ENCODE data around the gene CD300LG. TPM values are rescaled to one million over a fixed set of nuclear protein-coding genes. Genes with fewer than 3 reads are reported as not detected.

CD300LG gene
- total RNA-seq, 1 experiment from 2014 or later: not detected

- CTCF ChIA-PET: interaction anchor here (2.0 kb wide), 1 partner anchor 12 kb away, joined by 7 read pairs; the partner anchor contains the start of gene CD300LG
Measured at GRCh38 chr17:43857957-43858600, 11.1 kb downstream of the CD300LG start.

DNA sequence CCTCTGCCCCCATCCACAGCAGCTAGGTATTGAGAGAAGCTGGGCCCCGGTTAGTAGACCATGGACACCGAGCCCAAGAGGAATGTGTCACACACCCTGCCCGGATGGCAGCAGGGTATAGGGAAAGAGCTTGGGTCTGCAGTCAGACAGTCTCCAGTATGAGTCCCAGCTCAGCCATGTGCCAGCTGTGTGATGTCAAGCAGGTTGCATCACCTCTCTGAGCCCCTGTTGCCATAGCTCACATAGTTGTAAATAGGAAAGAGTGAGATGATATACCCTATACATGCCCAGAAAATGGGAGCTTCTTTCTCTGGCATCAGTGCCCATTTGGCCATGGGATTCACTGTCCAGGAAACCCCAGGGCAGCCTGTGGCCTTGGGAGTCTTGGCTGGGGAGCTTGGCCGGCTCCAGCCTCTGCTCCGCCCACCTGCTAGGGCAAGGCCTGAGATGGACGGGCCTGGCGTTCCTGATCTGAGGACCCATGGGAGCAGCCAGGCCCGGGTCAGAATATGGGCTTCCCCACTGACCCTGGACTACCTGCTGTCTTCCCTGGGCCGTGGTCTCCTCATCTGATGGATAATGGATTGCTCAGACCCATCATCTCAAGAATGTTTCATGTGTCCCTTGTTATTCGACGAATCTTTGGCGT, 13.2 kb downstream of the CD300LG start:
- no peak overlapping the region for H3K27ac Mint-ChIP-seq (ENCODE audit: unreplicated experiment)
- no TSS peak for BruUV-seq (replicated peaks)
- no peaks in the 10 kb centered on the region for H3K36me3 Mint-ChIP-seq (ENCODE audit: insufficient read depth, unreplicated experiment)
- no peaks in the 10 kb centered on the region for H3K36me3 ChIP-seq (ENCODE audit: control insufficient read depth, insufficient read depth, low read length)
- H3K9me3 Mint-ChIP-seq (ENCODE audit: unreplicated experiment): no peaks in the 10 kb centered on the region
- DNase-seq: peak in 1 of 2 experiments; percentile 26
- H3K27me3 ChIP-seq (replicated peaks; ENCODE audit: control insufficient read depth, insufficient read depth, low read length): 0 out of 2 replicates have a peak, but pooled peaks cover 2% of the 10 kb centered on the region
- H3K4me1 ChIP-seq: no peaks in the 10 kb centered on the region
- H3K27me3 Mint-ChIP-seq (ENCODE audit: insufficient read depth, unreplicated experiment): peaks cover under 1% of the 10 kb centered on the region
- intact Hi-C loops (cut with micrococcal nuclease; ENCODE audit: unreplicated experiment): no loop called here
- no peaks in the 10 kb centered on the region for H3K4me1 Mint-ChIP-seq (ENCODE audit: low read depth, unreplicated experiment)
- no peak for TF ChIP-seq CTCF (IDR thresholded peaks at IDR 0.05; ENCODE audit: insufficient read depth in 1 of 2, low read depth in 1 of 2, low read length in 1 of 2, severe bottlenecking in 1 of 2, unreplicated experiment in 1 of 2)
- POLR2A ChIA-PET: no interaction called here
- peaks cover 7% of the 10 kb centered on the region; the same call in 1 of the 2 replicates for H3K9me3 ChIP-seq
- CTCF ChIA-PET: interaction anchor here (1.6 kb wide), 1 partner anchor 14 kb away, joined by 4 read pairs; no protein-coding TSS in a partner anchor
- no peak overlapping the region for H3K4me3 Mint-ChIP-seq (ENCODE audit: unreplicated experiment)
- no peak overlapping the region for H3K4me3 ChIP-seq (ENCODE audit: low read depth, low read length)

More at GRCh38 chr17:43857957-43858600, 11.1 kb downstream of the CD300LG start:
- POLR2A ChIA-PET: no interaction called here
- no peak overlapping the region for H3K4me3 ChIP-seq (ENCODE audit: low read depth, low read length)
- no peak for TF ChIP-seq CTCF (IDR thresholded peaks at IDR 0.05; ENCODE audit: insufficient read depth in 1 of 2, low read depth in 1 of 2, low read length in 1 of 2, severe bottlenecking in 1 of 2, unreplicated experiment in 1 of 2)
- intact Hi-C loops (cut with micrococcal nuclease; ENCODE audit: unreplicated experiment): no loop called here
- Mint-ChIP-seq H3K27me3 (ENCODE audit: insufficient read depth, unreplicated experiment) (peaks cover 3% of the 10 kb centered on the region), H3K4me1 (ENCODE audit: low read depth, unreplicated experiment) (no peaks in the 10 kb centered on the region), H3K27ac (ENCODE audit: unreplicated experiment) (no peak overlapping the region), H3K4me3 (ENCODE audit: unreplicated experiment) (no peak overlapping the region), H3K9me3 (ENCODE audit: unreplicated experiment) (no peaks in the 10 kb centered on the region), H3K36me3 (ENCODE audit: insufficient read depth, unreplicated experiment) (no peaks in the 10 kb centered on the region)
- H3K27me3 ChIP-seq (replicated peaks; ENCODE audit: control insufficient read depth, insufficient read depth, low read length): peaks cover 2% of the 10 kb centered on the region; the same call in 1 of the 2 replicates
- no TSS peak for BruUV-seq (replicated peaks)
- H3K9me3 ChIP-seq: peaks cover 7% of the 10 kb centered on the region; the same call in 1 of the 2 replicates
- peak in 1 of 2 experiments; percentile 19 for DNase-seq
- no peaks in the 10 kb centered on the region for H3K36me3 ChIP-seq (ENCODE audit: control insufficient read depth, insufficient read depth, low read length)
- no peaks in the 10 kb centered on the region for H3K4me1 ChIP-seq

GRCh38 chr17:43860927-43861622, 14.1 kb downstream of the CD300LG start:
- no peaks in the 10 kb centered on the region for H3K4me1 Mint-ChIP-seq (ENCODE audit: low read depth, unreplicated experiment)
- H3K4me3 ChIP-seq (ENCODE audit: low read depth, low read length): no peak overlapping the region
- ChIA-PET POLR2A (no interaction called here), CTCF (interaction anchor here (1.6 kb wide), 1 partner anchor 15 kb away, joined by 4 read pairs; no protein-coding TSS in a partner anchor)
- no peaks in the 10 kb centered on the region for H3K4me1 ChIP-seq
- no peaks in the 10 kb centered on the region for H3K9me3 Mint-ChIP-seq (ENCODE audit: unreplicated experiment)
- no peak overlapping the region for H3K4me3 Mint-ChIP-seq (ENCODE audit: unreplicated experiment)
- H3K27me3 Mint-ChIP-seq (ENCODE audit: insufficient read depth, unreplicated experiment): no peaks in the 10 kb centered on the region
- no peaks in the 10 kb centered on the region; the same call in 1 of the 2 replicates for H3K27me3 ChIP-seq (replicated peaks; ENCODE audit: control insufficient read depth, insufficient read depth, low read length)
- peaks cover 7% of the 10 kb centered on the region; the same call in 1 of the 2 replicates for H3K9me3 ChIP-seq
- H3K36me3 Mint-ChIP-seq (ENCODE audit: insufficient read depth, unreplicated experiment): no peaks in the 10 kb centered on the region
- peak in 1 of 2 experiments; percentile 26 for DNase-seq
- TF ChIP-seq CTCF (IDR thresholded peaks at IDR 0.05; ENCODE audit: insufficient read depth in 1 of 2, low read depth in 1 of 2, low read length in 1 of 2, severe bottlenecking in 1 of 2, unreplicated experiment in 1 of 2): no peak
- no peak overlapping the region for H3K27ac Mint-ChIP-seq (ENCODE audit: unreplicated experiment)
- intact Hi-C loops (cut with micrococcal nuclease; ENCODE audit: unreplicated experiment): no loop called here
- H3K36me3 ChIP-seq (ENCODE audit: control insufficient read depth, insufficient read depth, low read length): no peaks in the 10 kb centered on the region
- no TSS peak for BruUV-seq (replicated peaks)

Data from Caco-2 (cell line).